Esophagus squamous epithelium (tissue), 4 donors: ENCODE data around the gene MS4A14.

ENCODE experiments used
- CTCF ChIP-seq, 6 experiments: fragments of 450-650 bp in 4 of 6; fragments of 200-600 bp in 2 of 6; sonication (generic) in 2 of 6; IDR thresholded peaks; one replicate each; pipeline ENCODE4 v1.5.1; 2016 to 2019; ENCODE audit warnings: antibody characterized with exemption in 6 of 6, mild to moderate bottlenecking in 4 of 6, moderate library complexity in 4 of 6
- POLR2A ChIP-seq, 4 donors: fragments of 450-650 bp; IDR thresholded peaks; one replicate each; pipeline ENCODE4 v1.6.1; 2017; ENCODE audit warnings: antibody characterized with exemption in 4 of 4, mild to moderate bottlenecking in 4 of 4, moderate library complexity in 3 of 4

- no peak for TF ChIP-seq POLR2A (IDR thresholded peaks at IDR 0.05)
- TF ChIP-seq CTCF (IDR thresholded peaks at IDR 0.05), result no peak
Measured at GRCh38 chr11:60347084-60347797, 49.0 kb upstream of the MS4A14 start.
